GM18519 (cell line): Measurements from ENCODE around the gene EPC2.
"Not testable (repeated sequence)": the region's sequence is repeated elsewhere in the genome, so short reads cannot be mapped to it uniquely, and the experiment has no call there.

ENCODE experiments used
- ATAC-seq: cut with Tn5 transposase; IDR thresholded peaks from one replicate; pipeline ENCODE4 v1.9.1; 2021; ENCODE audit warnings: mild to moderate bottlenecking, moderate library complexity; ENCODE audit not compliant: unreplicated experiment, low FRiP score

EPC2 gene

DNA sequence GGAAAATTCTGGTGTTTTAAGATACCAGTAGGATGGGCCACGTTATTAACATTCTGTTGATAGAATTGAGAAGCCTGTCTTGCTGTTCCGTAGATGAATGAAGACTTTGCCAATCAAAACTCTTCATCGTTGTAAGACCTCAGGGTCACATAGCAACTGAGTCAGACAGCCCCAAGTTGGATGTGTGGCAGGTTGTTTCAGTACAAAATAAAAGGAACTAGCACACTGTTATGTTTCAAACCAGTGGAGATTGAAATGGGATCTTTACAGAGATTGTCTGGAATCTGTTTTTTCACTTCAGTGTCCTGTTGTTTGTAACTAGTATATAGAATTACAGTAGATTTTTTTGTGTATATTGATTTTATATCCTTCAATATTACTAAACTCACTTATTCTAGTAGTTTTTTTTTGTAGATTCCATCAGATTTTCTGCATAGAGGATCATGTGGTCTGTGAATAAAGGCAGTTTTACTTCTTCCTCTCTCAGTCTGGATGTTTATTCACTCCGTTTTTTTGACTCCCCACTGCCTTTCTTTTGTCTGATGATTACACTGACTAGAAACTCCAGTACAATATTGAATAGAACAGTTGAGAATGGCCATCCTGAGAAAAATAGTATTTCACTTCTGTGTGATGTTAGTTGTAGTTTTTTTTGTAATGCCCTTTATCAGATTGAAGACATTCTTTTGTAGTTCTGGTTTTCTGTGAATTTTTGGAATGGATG, 22.7 kb downstream of the EPC2 start:
- no peak for ATAC-seq

DNA sequence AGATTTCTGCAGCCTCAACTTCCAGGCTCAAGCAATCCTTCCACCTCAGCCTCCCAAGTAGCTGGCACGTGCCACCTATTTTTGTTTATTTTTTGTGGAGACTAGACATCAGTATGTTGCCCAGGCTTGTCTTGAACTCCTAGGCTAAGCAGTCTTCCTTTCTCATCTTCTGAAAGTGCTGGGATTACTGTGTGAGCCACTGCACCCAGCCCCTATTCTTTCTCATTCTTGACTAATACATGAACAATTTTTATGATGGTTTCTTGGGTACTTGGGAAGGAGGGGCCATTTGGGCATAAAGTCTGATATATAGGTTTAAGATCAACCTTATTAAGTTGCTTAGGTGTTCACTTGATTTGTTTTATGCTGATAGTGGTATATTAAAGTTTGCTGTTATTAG, 26.2 kb downstream of the EPC2 start:
- no peak for ATAC-seq

DNA sequence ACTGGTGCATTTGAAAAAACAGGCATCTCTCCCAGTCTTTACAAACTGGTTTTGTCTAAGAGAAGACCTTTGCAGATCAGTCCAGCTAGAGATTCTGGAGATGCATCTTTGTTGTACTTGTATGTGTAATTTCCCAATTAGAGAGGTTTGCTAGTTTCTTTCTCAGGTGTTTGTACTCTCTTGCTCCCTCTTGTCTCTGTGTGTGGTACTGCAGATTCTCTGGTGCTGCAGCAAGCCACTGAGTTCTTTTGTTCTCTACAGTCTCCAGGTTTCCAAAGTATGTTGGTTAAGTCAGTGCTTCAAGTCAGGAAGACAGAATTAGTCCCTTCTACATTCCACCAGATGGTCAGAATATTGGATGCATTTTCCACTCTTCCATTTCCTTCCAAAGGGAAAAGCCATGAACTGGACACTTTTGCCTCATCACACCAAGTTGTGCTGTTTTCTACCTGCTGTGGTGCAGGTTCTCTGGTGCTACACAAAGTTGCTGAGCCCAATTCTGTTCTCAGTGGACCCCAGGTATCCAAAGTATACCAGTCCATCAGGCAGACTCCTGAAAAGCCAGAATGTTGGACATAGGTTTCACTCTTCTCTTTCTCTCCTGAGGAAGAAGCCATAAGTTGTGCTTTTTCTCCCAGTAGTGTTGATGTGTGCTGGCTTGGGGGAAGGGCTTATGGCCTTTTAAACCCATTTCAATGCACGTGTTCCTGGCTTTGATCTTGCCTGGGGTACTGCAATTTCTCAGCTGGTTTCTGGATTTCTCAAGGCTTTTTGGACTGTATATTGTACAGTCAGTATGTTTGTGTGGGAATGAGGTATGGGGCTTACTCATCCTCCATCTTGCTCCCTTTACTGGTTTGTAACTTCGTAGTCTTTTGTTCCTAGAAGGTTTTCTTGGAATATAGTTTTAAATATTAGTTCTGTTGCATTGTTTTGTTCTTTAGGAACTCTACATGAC, 29.8 kb downstream of the EPC2 start:
- peak; percentile 51 for ATAC-seq

DNA sequence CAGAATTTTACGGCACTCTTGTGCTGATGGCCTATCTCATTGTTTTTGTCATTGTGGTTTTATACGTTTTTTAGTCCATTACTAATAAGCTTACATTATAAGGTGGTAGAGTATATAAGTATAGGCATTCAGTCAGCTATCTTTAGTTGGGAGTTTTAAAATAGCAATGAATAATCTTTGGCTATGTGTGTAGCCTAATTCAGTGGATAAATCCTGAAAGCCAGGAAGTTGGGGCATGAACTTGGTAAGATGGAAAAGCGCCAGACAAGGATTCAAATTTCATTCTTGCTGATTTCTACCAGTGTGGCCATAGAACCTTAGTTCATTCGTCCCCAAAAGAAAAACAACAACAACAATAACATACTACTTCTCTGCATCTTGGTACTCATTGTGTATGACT, 31.2 kb downstream of the EPC2 start:
- no peak for ATAC-seq

DNA sequence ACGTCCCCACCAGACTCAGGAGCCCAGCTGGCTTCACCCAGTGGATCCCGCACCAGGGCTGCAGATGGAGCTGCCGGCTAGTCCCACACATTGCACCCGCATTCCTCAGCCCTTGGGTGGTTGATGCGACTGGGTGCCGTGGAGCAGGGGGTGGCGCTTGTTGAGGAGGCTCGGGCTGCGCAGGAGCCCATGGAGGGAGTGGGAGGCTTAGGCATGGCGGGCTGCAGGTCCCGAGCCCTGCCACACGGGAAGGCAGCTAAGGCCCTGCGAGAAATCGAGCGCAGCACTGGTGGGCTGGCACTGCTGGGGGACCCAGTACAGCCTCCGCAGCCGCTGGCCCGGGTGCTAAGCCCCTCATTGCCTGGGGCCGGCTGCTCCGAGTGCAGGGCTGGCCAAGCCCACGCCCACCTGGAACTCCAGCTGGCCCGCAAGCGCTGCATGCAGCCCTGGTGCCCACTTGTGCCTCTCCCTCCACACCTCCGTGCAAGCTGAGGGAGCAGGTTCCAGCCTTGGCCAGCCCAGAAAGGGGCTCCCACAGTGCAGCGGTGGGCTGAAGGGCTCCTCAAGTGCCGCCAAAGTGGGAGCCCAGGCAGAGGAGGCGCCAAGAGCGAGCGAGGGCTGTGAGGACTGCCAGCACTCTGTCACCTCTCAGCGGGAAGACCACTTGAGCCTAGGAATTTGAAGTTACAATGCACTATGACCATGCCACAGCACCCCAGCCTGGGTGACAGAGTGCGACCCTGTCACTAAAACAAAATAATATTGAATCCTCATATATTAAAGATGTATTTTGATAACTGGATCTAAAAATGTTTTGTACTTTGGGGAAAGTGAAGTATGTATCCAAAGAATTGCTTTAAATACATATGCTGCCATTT, 34.0 kb downstream of the EPC2 start:
- ATAC-seq = not testable (repeated sequence)

DNA sequence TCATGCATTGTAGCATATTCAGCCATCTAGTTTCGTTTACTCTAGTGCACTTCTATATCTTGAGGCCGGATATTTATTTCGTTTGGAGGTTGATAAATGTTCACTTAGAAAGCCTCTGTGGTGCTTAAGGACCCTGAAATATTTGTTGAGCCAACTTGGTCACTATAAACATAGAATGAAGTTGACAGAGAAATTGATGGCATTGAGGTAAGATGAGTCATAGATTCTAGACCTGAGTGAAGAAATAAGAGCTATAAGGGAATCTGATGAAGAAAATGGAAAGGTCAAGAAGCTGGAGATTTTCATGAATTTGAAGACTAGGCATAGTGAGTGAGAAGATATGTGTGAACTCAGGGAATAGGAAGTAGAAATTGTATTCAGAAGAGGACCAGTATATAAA, 35.9 kb downstream of the EPC2 start:
- ATAC-seq = no peak

DNA sequence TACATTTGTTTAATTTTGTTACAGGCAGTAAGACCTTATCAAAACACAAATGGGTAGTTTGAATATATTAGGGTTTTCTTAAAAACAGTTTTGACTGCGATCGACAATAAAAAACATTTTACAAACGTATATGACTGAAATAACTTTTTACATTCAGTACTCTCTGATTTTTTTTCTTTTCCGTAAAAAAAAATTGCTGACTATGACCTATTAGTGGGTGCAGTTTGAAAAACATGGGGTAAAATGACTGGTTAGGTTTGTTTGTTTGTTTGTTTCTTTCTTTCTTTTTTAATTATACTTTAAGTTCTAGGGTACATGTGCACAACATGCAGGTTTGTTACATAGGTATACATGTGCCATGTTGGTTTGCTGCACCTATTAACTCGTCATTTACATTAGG, 36.9 kb downstream of the EPC2 start:
- no peak for ATAC-seq

DNA sequence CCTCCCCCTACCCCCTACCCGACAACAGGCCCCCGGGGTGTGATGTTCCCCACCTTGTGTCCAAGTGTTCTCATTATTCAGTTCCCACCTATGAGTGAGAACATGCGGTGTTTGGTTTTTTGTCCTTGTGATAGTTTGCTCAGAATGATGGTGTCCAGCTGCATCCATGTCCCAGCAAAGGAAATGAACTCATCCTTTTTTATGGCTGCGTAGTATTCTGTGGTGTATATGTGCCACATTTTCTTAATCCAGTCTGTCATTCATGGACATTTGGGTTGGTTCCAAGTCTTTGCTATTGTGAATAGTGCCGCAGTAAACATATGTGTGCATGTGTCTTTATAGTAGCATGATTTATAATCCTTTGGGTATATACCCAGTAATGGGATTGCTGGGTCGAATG, 37.3 kb downstream of the EPC2 start:
- ATAC-seq = not testable (repeated sequence)

DNA sequence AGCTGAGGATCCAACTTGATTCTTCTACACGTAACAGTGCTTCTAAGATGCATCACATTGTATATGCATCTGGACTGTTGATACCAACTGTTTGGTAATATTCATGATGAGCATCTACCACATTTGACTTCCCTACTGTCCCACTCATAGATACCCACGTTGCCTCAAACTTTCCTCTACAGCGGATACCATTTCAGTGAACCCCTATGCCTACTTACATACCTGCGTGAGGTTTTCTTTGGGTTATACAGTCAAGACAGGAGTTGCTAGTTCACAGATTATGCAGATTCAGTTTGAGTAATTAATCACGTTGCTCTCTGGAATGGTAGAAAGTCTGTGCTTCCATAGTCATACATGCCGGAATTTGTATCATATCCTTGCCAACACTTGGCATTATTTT, 40.0 kb downstream of the EPC2 start:
- no peak for ATAC-seq

DNA sequence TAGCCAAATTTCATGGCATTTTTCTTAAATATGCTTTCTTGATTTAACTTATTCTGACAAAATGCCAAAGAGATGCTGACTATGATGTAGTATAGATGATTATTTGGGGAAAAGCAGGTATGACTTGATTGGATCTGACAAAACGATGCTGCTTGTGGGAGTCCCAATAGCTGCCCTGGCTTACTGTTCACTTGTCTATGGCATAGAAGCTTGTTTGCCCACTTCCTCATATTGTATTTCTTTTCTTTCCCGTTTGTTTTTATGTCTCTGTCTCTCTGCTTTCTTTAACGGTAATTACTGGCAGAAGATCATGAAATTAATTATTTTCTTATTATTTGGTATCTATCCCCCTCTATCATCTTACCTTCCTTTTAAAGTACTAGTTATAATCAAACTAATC, 43.0 kb downstream of the EPC2 start:
- no peak for ATAC-seq

DNA sequence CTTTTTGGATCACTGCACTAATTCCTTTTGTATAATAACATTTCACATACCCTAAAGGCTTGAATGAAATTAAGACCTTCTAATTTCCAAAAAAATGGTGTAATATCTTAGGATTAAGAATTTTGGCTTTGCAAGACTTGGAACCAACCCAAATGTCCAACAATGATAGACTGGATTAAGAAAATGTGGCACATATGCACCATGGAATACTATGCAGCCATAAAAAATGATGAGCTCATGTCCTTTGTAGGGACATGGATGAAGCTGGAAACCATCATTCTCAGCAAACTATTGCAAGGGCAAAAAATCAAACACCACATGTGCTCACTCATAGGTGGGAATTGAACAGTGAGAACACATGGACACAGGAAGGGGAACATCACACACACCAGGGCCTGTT, 43.5 kb downstream of the EPC2 start:
- not testable (repeated sequence) for ATAC-seq

DNA sequence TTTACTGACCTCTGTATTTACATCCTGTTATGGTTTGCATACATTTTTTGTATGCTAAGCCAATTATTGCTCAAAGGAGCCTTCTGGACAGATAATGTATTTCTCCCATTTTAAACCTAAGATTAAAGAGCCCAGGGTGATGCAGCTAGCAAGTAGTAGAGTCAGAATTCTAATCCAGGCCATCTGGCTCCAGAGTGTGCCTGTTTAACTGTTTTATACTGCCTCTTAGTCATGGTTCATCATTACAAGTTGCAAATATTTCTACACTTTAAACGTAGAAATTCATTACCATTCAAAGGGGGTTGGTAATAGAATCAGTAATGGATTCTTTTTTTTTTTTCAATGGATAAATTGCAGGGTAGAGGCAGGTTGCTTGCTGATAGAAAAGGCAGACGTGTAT, 52.4 kb downstream of the EPC2 start:
- no peak for ATAC-seq

DNA sequence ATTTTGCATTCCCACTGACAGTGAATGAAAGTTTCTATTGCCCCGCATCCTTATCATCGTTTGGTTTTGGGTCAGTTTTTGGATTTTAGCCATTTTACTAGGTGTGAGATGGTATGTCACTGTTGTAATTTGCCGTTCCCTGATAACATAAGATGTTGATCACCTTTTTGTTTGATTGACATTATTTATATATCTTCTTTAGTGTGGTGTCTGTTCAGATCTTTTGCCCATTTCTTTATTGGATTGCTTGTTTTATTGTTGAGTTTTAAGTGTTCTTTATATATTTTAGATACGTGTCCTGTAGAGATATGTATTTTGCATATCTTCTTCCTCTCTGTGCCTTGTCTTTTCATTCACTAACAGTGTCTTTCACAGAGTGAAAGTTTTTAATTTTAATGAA, 55.3 kb downstream of the EPC2 start:
- ATAC-seq = no peak

DNA sequence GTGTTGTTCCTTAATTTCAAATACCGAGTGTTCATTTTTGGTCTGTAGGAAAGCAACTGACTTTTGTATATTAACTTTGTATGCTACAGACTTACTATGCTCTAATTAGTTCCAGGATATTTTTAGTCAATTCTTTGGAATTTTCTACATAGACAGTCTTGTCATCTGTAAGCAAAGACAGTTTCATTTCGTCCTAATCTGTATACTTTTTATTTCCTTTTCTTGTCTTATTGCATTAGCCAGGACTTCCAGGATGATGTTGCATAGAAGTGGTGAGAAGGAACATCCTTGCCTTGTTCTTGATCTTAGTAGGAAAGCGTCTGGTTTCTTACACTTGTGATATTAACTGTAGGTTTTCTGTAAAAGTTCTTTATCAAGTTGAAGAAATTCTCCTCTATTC, 56.5 kb downstream of the EPC2 start:
- no peak for ATAC-seq

DNA sequence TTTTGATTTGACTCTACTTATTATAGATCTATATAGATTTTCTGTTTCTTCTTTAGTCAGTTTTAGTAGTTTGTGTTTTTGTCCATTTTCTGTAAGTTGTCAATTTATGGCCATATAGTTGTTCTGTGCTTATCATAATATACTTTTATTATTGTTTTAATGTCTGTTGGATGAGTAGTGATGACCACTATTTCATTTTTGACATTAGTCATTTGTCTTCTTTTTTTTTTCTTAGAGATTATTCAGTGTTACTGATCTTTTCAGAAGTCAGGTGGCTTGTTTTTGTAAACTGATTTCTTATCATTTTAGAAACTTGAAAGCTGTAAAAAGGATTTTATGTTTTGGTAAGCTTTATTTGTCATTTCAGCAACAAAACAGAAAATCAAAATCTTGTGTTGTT, 57.3 kb downstream of the EPC2 start:
- ATAC-seq = no peak

DNA sequence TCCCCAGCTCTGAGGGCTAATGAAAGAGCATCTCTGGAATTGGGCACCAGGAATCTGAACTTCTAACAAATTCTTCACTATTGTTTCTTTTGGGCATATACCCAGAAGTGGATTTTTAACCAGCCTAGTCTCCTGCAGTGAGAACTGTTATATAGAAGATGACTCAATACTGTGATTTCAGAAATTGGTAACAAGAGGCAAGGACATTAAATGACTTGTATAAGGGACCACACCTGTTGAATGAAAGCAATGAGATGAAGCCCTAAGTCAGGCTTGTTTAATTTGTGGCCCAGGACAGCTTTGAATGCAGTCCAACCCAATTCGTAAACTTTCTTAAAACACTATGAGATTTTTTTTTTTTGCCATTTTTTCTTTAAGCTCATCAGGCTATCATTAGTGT, 57.9 kb downstream of the EPC2 start:
- no peak for ATAC-seq

DNA sequence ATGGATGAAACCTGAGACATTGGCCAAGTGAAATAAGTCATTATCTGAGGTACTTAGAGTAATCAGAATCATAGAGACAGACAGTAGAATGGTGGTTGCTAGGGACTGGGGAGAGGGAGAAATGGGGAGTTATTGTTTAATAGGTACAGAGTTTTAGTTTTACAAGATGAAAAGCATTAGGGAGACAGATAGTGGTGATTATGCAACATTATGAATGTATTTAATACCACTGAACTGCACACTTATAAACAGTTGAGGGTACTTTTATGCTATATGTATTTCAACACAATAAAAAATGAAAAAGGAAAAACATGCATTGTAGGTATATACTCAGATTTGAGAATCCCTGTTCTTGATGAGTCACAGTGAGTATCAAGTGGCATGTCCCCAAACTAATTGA, 59.7 kb downstream of the EPC2 start:
- ATAC-seq = no peak

DNA sequence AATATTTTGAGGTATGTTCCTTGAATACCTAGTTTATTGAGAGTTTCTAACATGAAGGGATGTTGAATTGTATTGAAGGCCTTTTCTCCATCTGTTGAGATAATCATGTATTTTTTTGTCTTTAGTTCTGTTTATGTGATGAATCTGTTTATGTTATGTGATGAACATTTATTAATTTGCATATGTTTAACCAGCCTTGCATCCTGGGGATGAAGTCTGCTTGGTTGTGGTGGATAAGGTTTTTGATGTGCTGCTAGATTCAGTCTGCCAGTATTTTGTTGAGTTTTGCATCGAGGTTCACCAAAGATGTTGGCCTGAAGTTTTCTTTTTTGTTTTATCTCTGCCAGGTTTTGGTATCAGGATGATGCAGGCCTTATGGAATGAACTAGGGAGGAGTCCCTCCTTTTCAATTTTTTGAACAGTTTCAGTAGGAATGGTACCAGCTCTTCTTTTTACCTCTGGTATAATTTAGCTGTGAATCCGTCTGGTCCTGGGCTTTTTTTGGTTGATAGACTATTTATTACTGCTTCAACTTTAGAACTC, 71.9 kb downstream of the EPC2 start:
- ATAC-seq = no peak

DNA sequence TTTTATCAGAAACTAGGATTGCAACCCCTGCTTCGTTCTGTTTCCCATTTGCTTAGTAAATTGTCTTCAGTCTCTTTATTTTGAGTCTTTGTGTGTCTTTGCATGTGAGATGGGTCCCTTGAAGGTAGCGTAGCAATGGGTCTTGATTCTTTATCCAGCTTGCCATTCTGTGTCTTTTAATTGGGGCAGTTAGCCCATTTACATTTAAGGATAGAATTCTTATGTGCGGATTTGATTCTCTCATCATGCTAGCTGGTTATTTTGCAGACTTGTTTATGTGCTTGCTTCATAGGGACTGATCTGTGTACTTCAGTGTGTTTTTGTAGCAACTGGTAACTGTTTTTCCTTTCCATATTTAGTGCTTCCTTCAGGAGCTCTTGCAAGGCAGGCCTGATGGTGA, 73.5 kb downstream of the EPC2 start:
- ATAC-seq = no peak

DNA sequence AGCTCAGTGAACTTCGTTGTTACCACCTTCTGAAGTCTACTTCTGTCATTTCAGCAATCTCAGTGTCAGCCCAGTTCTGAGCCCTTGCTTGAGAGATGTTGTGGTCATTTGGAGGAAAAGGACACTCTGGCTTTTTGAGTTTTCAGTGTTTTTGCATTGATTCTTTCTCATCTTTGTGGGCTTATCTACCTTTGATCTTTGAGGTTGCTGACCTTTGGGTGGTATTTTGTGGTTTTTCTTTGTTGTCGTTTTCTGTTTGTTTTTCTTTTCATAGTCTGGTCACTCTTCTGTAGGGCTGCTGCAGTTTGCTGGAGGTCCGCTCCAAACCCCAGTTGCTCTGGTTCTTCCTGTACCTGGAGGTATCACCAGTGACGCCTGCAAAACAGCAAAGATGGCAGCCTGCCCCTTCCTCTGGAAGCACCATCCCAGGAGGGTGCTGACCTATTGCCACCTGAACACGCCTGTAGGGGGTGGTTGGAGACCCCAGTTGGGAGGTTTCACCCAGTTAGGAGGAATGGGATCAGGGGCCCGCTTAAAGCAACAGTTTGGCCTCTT, 74.7 kb downstream of the EPC2 start:
- no peak for ATAC-seq
